Spleen (tissue), 7 donors: ENCODE measurements around the gene COL9A2.

Source experiments
- CTCF ChIP-seq, 11 experiments: fragments of 200-600 bp in 7 of 11; fragments of 450-650 bp in 4 of 11; sonication (generic) in 4 of 11; IDR thresholded peaks in 8 of 11; conservative IDR thresholded peaks in 3 of 11; 1 replicate in 7 of 11; 2 replicates in 4 of 11; pipeline versions ENCODE4 v1.4.0 to v1.8.0; 2016 to 2021; ENCODE audit warnings: antibody characterized with exemption in 11 of 11, inconsistent platforms in 4 of 11, mild to moderate bottlenecking in 1 of 11
- POLR2A ChIP-seq, 3 donors: fragments of 450-650 bp; IDR thresholded peaks; one replicate each; pipeline ENCODE4 v1.5.1; 2017; ENCODE audit warnings: antibody characterized with exemption in 3 of 3, mild to moderate bottlenecking in 1 of 3
- POLR2AphosphoS5 ChIP-seq, 3 donors: sonication (generic); formaldehyde crosslinking; IDR thresholded peaks; one replicate each; pipeline ENCODE4 v1.5.1; 2017; ENCODE audit warnings: antibody characterized with exemption in 3 of 3
- donor health status: DM: no; HTN: no; CAD: no; lungs with moderate emphysema.
- donor health status: DM: no; HTN: no; CAD: no.
- donor health status: DM: no; HTN: no; CAD: no.

GRCh38 chr1:40361637-40362036, 44.6 kb upstream of the COL9A2 start:
- no peak for TF ChIP-seq CTCF (IDR thresholded peaks at IDR 0.05 in 8 of 11, conservative IDR thresholded peaks at IDR 0.05 in 3 of 11)
- no peak for TF ChIP-seq POLR2A (IDR thresholded peaks at IDR 0.05)
- no peak for TF ChIP-seq POLR2AphosphoS5 (IDR thresholded peaks at IDR 0.05)
